ENCODE data around the gene VPS13C.

DNA sequence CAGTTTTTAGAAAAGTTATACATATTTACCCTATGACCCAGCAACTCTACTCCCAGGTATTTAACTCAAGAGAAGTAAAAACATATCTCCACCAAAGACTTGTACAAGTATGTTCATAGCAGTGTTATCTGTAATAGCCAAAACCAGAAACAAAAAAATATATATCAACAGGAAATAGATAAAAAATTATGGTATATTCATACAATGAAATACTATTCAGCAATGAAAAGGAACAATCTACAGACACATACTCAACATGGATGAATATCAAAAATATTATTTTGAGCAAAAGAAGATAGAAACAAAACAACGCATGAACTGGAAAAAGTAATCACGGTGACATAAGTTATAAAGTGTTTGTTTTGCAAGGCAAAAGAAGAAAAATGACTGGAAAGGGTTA, 72.4 kb downstream of the VPS13C start:
- TF ChIP-seq, protein P1, sequence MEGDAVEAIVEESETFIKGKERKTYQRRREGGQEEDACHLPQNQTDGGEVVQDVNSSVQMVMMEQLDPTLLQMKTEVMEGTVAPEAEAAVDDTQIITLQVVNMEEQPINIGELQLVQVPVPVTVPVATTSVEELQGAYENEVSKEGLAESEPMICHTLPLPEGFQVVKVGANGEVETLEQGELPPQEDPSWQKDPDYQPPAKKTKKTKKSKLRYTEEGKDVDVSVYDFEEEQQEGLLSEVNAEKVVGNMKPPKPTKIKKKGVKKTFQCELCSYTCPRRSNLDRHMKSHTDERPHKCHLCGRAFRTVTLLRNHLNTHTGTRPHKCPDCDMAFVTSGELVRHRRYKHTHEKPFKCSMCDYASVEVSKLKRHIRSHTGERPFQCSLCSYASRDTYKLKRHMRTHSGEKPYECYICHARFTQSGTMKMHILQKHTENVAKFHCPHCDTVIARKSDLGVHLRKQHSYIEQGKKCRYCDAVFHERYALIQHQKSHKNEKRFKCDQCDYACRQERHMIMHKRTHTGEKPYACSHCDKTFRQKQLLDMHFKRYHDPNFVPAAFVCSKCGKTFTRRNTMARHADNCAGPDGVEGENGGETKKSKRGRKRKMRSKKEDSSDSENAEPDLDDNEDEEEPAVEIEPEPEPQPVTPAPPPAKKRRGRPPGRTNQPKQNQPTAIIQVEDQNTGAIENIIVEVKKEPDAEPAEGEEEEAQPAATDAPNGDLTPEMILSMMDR (IDR thresholded peaks at IDR 0.05; ENCODE audit: poor library complexity) = no peak
- TF ChIP-seq EZH2 (IDR thresholded peaks at IDR 0.05; ENCODE audit: borderline replicate concordance) (no peak), EZH2phosphoT487 (IDR thresholded peaks at IDR 0.05; ENCODE audit: low read depth, severe bottlenecking, unreplicated experiment) (no peak)

All from hepatocyte (in vitro differentiated cells).